K562 (cell line): ENCODE results near the gene EXOC4. TPM values are rescaled to one million over a fixed set of nuclear protein-coding genes. Genes with fewer than 3 reads are reported as not detected.

Source experiments
- ATF3 ChIP-seq, 2 experiments: fragments of 450-650 bp in 1 of 2; sonication (generic) in 1 of 2; formaldehyde crosslinking in 1 of 2; IDR thresholded peaks in 1 of 2; conservative IDR thresholded peaks in 1 of 2; 2 replicates each; pipeline versions ENCODE4 v1.6.1 to v1.8.1; 2016 to 2023; ENCODE audit warnings: mild to moderate bottlenecking in 2 of 2, moderate library complexity in 2 of 2, inconsistent platforms in 1 of 2, missing genetic modification reagents in 1 of 2
- BDP1 ChIP-seq: IDR thresholded peaks from 3 replicates; pipeline ENCODE4 v1.6.1; 2011; ENCODE audit not compliant: insufficient read length, insufficient read depth
- CBFA2T3 ChIP-seq: fragments of 450-650 bp; IDR thresholded peaks from 2 replicates; pipeline ENCODE4 v1.6.1; 2017
- EGR1 ChIP-seq: fragments of 450-650 bp; conservative IDR thresholded peaks from 2 replicates; pipeline ENCODE4 v1.6.1; 2017; ENCODE audit warnings: mild to moderate bottlenecking
- EP300 ChIP-seq: IDR thresholded peaks from 2 replicates; pipeline ENCODE4 v1.6.1; 2012; ENCODE audit warnings: low read length, improper control_type of control experiment
- ETS1 ChIP-seq: conservative IDR thresholded peaks from 2 replicates; pipeline ENCODE4 v1.6.1; 2011; ENCODE audit warnings: low read depth, mild to moderate bottlenecking, low read length; ENCODE audit not compliant: control insufficient read depth
- FOXK1 ChIP-seq: sonication (generic); formaldehyde crosslinking; IDR thresholded peaks from 2 replicates; pipeline ENCODE4 v1.8.0; 2022; ENCODE audit warnings: missing genetic modification reagents, mild to moderate bottlenecking, borderline replicate concordance
- NCOA2 ChIP-seq, 2 experiments: fragments of 450-650 bp; IDR thresholded peaks; 2 replicates each; pipeline ENCODE4 v1.6.1; 2018; ENCODE audit warnings: mild to moderate bottlenecking in 2 of 2, moderate library complexity in 1 of 2; ENCODE audit not compliant: partially characterized antibody in 2 of 2
- NCOA4 ChIP-seq: fragments of 450-650 bp; IDR thresholded peaks from 2 replicates; pipeline ENCODE4 v1.6.1; 2018; ENCODE audit warnings: mild to moderate bottlenecking; ENCODE audit not compliant: partially characterized antibody
- NCOA6 ChIP-seq: fragments of 450-650 bp; IDR thresholded peaks from 2 replicates; pipeline ENCODE4 v1.6.1; 2017; ENCODE audit warnings: mild to moderate bottlenecking
- POU5F1 ChIP-seq: fragments of 150-350 bp; IDR thresholded peaks from 2 replicates; pipeline ENCODE4 v1.6.1; 2014; ENCODE audit warnings: borderline replicate concordance, low read length, low read depth, mild to moderate bottlenecking; ENCODE audit not compliant: partially characterized antibody
- ZBTB49 ChIP-seq: sonication (generic); formaldehyde crosslinking; IDR thresholded peaks from 2 replicates; pipeline ENCODE4 v1.8.0; 2022; ENCODE audit warnings: missing genetic modification reagents, mild to moderate bottlenecking, borderline replicate concordance
- ZFPM2 ChIP-seq: fragments of 250-450 bp; sonication (Bioruptor Pico); IDR thresholded peaks from 2 replicates; pipeline ENCODE4 v1.5.1; 2022; ENCODE audit warnings: mild to moderate bottlenecking
- ZNF24 ChIP-seq: fragments of 450-650 bp; IDR thresholded peaks from 2 replicates; pipeline ENCODE4 v1.6.1; 2016
- polyA plus RNA-seq, 8 experiments: library from polyadenylated mRNA; depleted of rRNA in 4 of 8; stranded (reverse) in 5 of 8; unstranded in 3 of 8; fragments of >200 nt; fragmentation: Nextera tagmentation in 2 of 8; fragmentation: Illumina TruSeq in 1 of 8; extraction: Ambion mirVana in 2 of 8; extraction: Trizol in 1 of 8; gene quantifications; 2 replicates each; pipeline versions ENCODE4 v1.2.1 to v1.2.3, GENCODE V29; 2011 to 2014; ENCODE audit warnings: inconsistent platforms in 1 of 8, missing spikeins in 1 of 8
- total RNA-seq, 7 experiments: library from RNA; depleted of rRNA in 6 of 7; stranded (reverse); fragments of >200 nt in 6 of 7; fragmentation: Illumina TruSeq in 2 of 7; extraction: Trizol in 2 of 7; gene quantifications; 2 replicates each; pipeline versions ENCODE4 v1.2.1 to v1.2.3, GENCODE V29; 2011 to 2021; ENCODE audit warnings: low replicate concordance in 1 of 7
- TF ChIP-seq, protein P1 (sequence below): IDR thresholded peaks from 2 replicates; pipeline ENCODE4 v1.6.1; 2011; ENCODE audit not compliant: insufficient read length; ENCODE audit errors: extremely low read depth
- TF ChIP-seq, protein P2 (sequence below): fragments of 450-650 bp; IDR thresholded peaks from 2 replicates; pipeline ENCODE4 v1.6.1; 2014; ENCODE audit warnings: low read depth, mild to moderate bottlenecking, moderate library complexity, borderline replicate concordance
- TF ChIP-seq, protein P3 (sequence below): IDR thresholded peaks from 2 replicates; pipeline ENCODE4 v1.6.1; 2014; ENCODE audit warnings: antibody characterized with exemption

The EXOC4 gene
- total and polyA plus RNA-seq, 9 of the 15 experiments (the other 6 are each of a cell fraction or from before 2014, with no cell fraction given) = 18.5 to 73.1 (median 46.6) TPM

DNA sequence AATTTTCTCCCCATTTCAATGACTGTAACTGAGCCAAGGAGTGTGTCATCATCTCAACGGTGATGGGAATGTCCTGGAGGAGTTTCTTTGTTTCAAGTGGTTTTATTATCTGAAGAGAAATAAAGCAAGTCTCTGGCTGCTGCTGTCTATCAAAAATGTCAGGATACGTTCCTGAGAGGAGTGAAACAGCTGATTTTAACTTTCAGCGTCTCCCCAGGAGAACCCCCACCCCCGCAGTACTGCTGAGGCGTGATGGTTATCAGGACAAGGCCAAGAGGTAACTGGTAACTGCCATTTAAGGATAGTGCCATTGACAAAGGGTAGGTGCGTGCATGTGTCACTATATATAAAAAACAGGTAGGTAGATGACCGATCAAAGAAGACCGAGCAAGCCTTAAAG, 803.9 kb downstream of the EXOC4 start (continued):
- no peak for TF ChIP-seq NCOA6
- TF ChIP-seq CBFA2T3 = 0 out of 2 replicates have a peak, but pooled peaks have one; percentile 16
- TF ChIP-seq NCOA2 (IDR thresholded peaks at IDR 0.05; ENCODE audit: partially characterized antibody in 2 of 2) = no peak
- TF ChIP-seq, protein P1, sequence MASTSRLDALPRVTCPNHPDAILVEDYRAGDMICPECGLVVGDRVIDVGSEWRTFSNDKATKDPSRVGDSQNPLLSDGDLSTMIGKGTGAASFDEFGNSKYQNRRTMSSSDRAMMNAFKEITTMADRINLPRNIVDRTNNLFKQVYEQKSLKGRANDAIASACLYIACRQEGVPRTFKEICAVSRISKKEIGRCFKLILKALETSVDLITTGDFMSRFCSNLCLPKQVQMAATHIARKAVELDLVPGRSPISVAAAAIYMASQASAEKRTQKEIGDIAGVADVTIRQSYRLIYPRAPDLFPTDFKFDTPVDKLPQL = no peak
- no peak for TF ChIP-seq ZBTB49
- TF ChIP-seq ZNF24 = no peak
- no peak for TF ChIP-seq ETS1
- no peak for TF ChIP-seq FOXK1 (CRISPR knock-in tag)
- no peak for TF ChIP-seq BDP1
- peak; percentile 26; the same call in 1 of the 2 replicates for TF ChIP-seq ATF3 (IDR thresholded peaks at IDR 0.05)
- TF ChIP-seq ATF3 (CRISPR knock-in tag; conservative IDR thresholded peaks at IDR 0.05) = no peak
- TF ChIP-seq, protein P2, sequence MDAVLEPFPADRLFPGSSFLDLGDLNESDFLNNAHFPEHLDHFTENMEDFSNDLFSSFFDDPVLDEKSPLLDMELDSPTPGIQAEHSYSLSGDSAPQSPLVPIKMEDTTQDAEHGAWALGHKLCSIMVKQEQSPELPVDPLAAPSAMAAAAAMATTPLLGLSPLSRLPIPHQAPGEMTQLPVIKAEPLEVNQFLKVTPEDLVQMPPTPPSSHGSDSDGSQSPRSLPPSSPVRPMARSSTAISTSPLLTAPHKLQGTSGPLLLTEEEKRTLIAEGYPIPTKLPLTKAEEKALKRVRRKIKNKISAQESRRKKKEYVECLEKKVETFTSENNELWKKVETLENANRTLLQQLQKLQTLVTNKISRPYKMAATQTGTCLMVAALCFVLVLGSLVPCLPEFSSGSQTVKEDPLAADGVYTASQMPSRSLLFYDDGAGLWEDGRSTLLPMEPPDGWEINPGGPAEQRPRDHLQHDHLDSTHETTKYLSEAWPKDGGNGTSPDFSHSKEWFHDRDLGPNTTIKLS = no peak
- TF ChIP-seq, protein P3, sequence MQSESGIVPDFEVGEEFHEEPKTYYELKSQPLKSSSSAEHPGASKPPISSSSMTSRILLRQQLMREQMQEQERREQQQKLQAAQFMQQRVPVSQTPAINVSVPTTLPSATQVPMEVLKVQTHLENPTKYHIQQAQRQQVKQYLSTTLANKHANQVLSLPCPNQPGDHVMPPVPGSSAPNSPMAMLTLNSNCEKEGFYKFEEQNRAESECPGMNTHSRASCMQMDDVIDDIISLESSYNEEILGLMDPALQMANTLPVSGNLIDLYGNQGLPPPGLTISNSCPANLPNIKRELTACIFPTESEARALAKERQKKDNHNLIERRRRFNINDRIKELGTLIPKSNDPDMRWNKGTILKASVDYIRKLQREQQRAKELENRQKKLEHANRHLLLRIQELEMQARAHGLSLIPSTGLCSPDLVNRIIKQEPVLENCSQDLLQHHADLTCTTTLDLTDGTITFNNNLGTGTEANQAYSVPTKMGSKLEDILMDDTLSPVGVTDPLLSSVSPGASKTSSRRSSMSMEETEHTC = no peak
- TF ChIP-seq EGR1 = peak; percentile 85
- no peak for TF ChIP-seq NCOA4
- peak; percentile 49; the same call in 1 of the 2 replicates for TF ChIP-seq EP300
- no peak for TF ChIP-seq POU5F1
- no peak for TF ChIP-seq ZFPM2 (CRISPR knock-in tag)
